Left lung (tissue), 10 donors: ENCODE results near the gene ZNF608. TPM values are rescaled to one million over a fixed set of nuclear protein-coding genes. Genes with fewer than 3 reads are reported as not detected.

ENCODE experiments used
- ATAC-seq: fragments of 200-7000 bp; cut with Tn5 transposase; one replicate; pipeline ENCODE4 v1.9.1; 2020; ENCODE audit warnings: moderate library complexity
- DNase-seq, 4 donors: peaks; one replicate each; pipeline ENCODE4 v3.0.0-alpha.2; 2013 to 2020
- H3K27ac ChIP-seq, 2 donors: fragments of 200-600 bp; sonication (generic) in 1 of 2; one replicate each; pipeline versions ENCODE4 v1.5.0 to v1.8.0; 2020 to 2021
- H3K27me3 ChIP-seq, 2 donors: fragments of 200-600 bp; sonication (generic) in 1 of 2; one replicate each; pipeline versions ENCODE4 v1.5.0 to v1.8.0; 2020 to 2021
- H3K36me3 ChIP-seq, 2 donors: fragments of 200-600 bp; sonication (generic) in 1 of 2; one replicate each; pipeline versions ENCODE4 v1.5.0 to v1.8.0; 2020 to 2021
- H3K4me1 ChIP-seq, 2 donors: fragments of 200-600 bp; one replicate each; pipeline ENCODE4 v1.8.0; 2021
- H3K4me3 ChIP-seq, 2 donors: fragments of 200-600 bp; sonication (generic) in 1 of 2; one replicate each; pipeline versions ENCODE4 v1.5.0 to v1.8.0; 2020 to 2021; ENCODE audit warnings: mild to moderate bottlenecking in 1 of 2
- H3K9me3 ChIP-seq, 2 donors: fragments of 200-600 bp; sonication (generic) in 1 of 2; one replicate each; pipeline versions ENCODE4 v1.5.0 to v1.8.0; 2020 to 2021
- intact Hi-C, 2 donors: fragments of 100-400 bp; cut with DNase I; formaldehyde crosslinking; loops; one replicate each; pipeline versions ENCODE4 v1.11.2 to v1.14.2; 2022
- polyA plus RNA-seq, 6 donors: library from polyadenylated mRNA; unstranded; fragments of 120-200 nt; gene quantifications; one replicate each; pipeline ENCODE4 v1.2.1, GENCODE V29; 2013; ENCODE audit not compliant: insufficient read length in 6 of 6
- total RNA-seq, 2 donors: library from RNA; stranded (reverse); fragmentation: NEBNext Ultra II Directional; extraction: Animal tissue kit (Norgen Biotek cat#: 25700); gene quantifications; one replicate each; pipeline ENCODE4 v1.2.1, GENCODE V29; 2021
- TF ChIP-seq, protein P1 (sequence below), 2 donors: fragments of 200-600 bp; sonication (generic) in 1 of 2; IDR thresholded peaks; one replicate each; pipeline versions ENCODE4 v1.5.0 to v1.8.0; 2021; ENCODE audit warnings: antibody characterized with exemption in 2 of 2
- donor health status: DM: no; HTN: yes; CAD: no.
- donor health status: DM: no; HTN: no; CAD: no.

Gene ZNF608
- total and polyA plus RNA-seq, 8 donors, result 21.9 to 109 (median 96.6) TPM

DNA sequence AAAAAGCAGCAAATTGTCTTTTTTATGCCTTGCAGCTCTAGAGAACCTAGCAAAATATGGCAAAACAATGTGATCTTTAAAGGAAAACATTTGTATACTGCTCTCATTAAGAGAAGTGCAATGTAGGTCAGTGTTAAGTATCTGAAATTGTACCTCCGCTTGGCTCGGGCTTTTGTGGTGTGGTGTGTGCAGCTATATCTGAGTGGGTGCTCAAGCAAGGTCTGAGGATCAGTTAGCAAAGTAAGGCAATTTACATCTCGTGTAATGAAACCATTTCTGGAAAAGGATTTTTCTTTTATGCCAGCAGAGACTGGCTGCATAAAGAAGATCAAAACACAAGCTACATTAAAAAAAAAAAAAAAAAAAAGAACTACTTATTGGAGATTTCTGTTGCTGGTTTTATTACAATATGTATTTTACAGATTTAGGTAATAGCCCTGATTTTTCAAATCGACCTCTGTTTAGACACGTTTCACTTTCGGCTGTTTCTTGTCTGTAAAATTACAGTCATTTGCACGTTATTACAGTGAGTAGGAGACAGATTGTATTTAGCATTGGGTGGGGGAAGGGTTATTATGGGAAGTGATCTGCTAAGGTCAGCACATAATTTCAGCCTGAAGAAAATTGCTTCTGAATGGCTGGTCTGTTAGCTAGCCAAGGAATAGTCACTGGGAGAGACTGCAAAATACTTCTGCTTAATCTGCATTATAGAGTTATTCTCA, 7.9 kb upstream of the ZNF608 start:
- Histone ChIP-seq H3K4me3 (no peak overlapping the region), H3K27me3 (no peaks in the 10 kb centered on the region), H3K9me3 (no peaks in the 10 kb centered on the region), H3K4me1 (peaks cover 0 to 2% of the 10 kb centered on the region in 2 donors), H3K36me3 (no peaks in the 10 kb centered on the region), H3K27ac (peak overlapping the region in 1 of 2 donors; percentile 1)
- peak; percentile 33 for ATAC-seq
- peak in 1 of 4 donors; percentile 64 for DNase-seq
- TF ChIP-seq, protein P1, sequence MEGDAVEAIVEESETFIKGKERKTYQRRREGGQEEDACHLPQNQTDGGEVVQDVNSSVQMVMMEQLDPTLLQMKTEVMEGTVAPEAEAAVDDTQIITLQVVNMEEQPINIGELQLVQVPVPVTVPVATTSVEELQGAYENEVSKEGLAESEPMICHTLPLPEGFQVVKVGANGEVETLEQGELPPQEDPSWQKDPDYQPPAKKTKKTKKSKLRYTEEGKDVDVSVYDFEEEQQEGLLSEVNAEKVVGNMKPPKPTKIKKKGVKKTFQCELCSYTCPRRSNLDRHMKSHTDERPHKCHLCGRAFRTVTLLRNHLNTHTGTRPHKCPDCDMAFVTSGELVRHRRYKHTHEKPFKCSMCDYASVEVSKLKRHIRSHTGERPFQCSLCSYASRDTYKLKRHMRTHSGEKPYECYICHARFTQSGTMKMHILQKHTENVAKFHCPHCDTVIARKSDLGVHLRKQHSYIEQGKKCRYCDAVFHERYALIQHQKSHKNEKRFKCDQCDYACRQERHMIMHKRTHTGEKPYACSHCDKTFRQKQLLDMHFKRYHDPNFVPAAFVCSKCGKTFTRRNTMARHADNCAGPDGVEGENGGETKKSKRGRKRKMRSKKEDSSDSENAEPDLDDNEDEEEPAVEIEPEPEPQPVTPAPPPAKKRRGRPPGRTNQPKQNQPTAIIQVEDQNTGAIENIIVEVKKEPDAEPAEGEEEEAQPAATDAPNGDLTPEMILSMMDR (IDR thresholded peaks at IDR 0.05), result no peak
- intact Hi-C loops, result no loop called here

- TF ChIP-seq, protein P1 (IDR thresholded peaks at IDR 0.05), result no peak
- H3K4me1 ChIP-seq, result peaks cover 0 to 7% of the 10 kb centered on the region in 2 donors
- no peak overlapping the region for H3K4me3 ChIP-seq
- ATAC-seq (no peak), DNase-seq (no peak)
- no peaks in the 10 kb centered on the region for H3K27me3 ChIP-seq
- intact Hi-C loops, result no loop called here
- no peak overlapping the region for H3K27ac ChIP-seq
- H3K36me3 ChIP-seq, result no peaks in the 10 kb centered on the region
- no peaks in the 10 kb centered on the region for H3K9me3 ChIP-seq
These were observed 6.6 kb upstream of the ZNF608 start for GRCh38 chr5:124752854-124753720.

GRCh38 chr5:124751031-124751430, 4.6 kb upstream of the ZNF608 start:
- peaks cover 0 to 6% of the 10 kb centered on the region in 2 donors for H3K27me3 ChIP-seq
- DNase-seq (no peak), ATAC-seq (no peak)
- H3K4me1 ChIP-seq, result peaks cover 0 to 9% of the 10 kb centered on the region in 2 donors
- intact Hi-C loops, result no loop called here
- H3K27ac ChIP-seq, result no peak overlapping the region
- H3K9me3 ChIP-seq, result no peaks in the 10 kb centered on the region
- H3K4me3 ChIP-seq, result no peak overlapping the region
- TF ChIP-seq, protein P1 (IDR thresholded peaks at IDR 0.05), result no peak
- no peaks in the 10 kb centered on the region for H3K36me3 ChIP-seq

GRCh38 chr5:124748687-124749594, 2.5 kb upstream of the ZNF608 start:
- Histone ChIP-seq H3K9me3 (no peaks in the 10 kb centered on the region), H3K36me3 (no peaks in the 10 kb centered on the region), H3K4me1 (peaks cover 0 to 29% of the 10 kb centered on the region in 2 donors), H3K27me3 (peaks cover 0 to 21% of the 10 kb centered on the region in 2 donors), H3K27ac (peak overlapping the region; percentile 89 to 94), H3K4me3 (peak overlapping the region; percentile 46 to 61)
- intact Hi-C loops, result no loop called here
- DNase-seq (peak in 3 of 4 donors; percentile 80 to 94 (median 83)), ATAC-seq (peak; percentile 85)
- TF ChIP-seq, protein P1 (IDR thresholded peaks at IDR 0.05), result no peak
